H9 (cell line): ENCODE data around the gene MAP3K21. TPM values are rescaled to one million over a fixed set of nuclear protein-coding genes. Genes with fewer than 3 reads are reported as not detected.

Experiments
- DNase-seq: peaks from one replicate; pipeline ENCODE4 v3.0.0-alpha.2; 2017
- H2AFZ ChIP-seq: one replicate; pipeline ENCODE4 v1.6.1; 2013; ENCODE audit warnings: mild to moderate bottlenecking, low read length, control low read depth, moderate library complexity
- H2AK5ac ChIP-seq: 2 replicates; pipeline ENCODE4 v1.6.1; 2013; ENCODE audit warnings: low read length, control low read depth, mixed read lengths; ENCODE audit not compliant: insufficient read length
- H2BK120ac ChIP-seq: one replicate; pipeline ENCODE4 v1.6.1; 2013; ENCODE audit warnings: low read depth, mild to moderate bottlenecking, low read length, control low read depth, inconsistent platforms; ENCODE audit not compliant: poor library complexity, severe bottlenecking
- H2BK12ac ChIP-seq: 2 replicates; pipeline ENCODE4 v1.6.1; 2013; ENCODE audit warnings: low read length, control low read depth, mixed read lengths, low read depth; ENCODE audit not compliant: insufficient read length
- H2BK15ac ChIP-seq: 2 replicates; pipeline ENCODE4 v1.6.1; 2013; ENCODE audit warnings: low read depth, low read length, control low read depth
- H2BK20ac ChIP-seq: one replicate; pipeline ENCODE4 v1.6.1; 2013; ENCODE audit warnings: low read depth, mild to moderate bottlenecking, low read length, control low read depth, inconsistent platforms; ENCODE audit not compliant: poor library complexity, severe bottlenecking
- H2BK5ac ChIP-seq: 2 replicates; pipeline ENCODE4 v1.6.1; 2013; ENCODE audit warnings: low read length, control low read depth, mixed read lengths; ENCODE audit not compliant: insufficient read length
- H3K14ac ChIP-seq: 2 replicates; pipeline ENCODE4 v1.6.1; 2013; ENCODE audit warnings: low read length, control low read depth; ENCODE audit not compliant: insufficient read depth
- H3K18ac ChIP-seq: 2 replicates; pipeline ENCODE4 v1.6.1; 2013; ENCODE audit warnings: low read depth, mild to moderate bottlenecking, mixed read lengths, low read length, control low read depth; ENCODE audit not compliant: insufficient read length
- H3K23ac ChIP-seq: 2 replicates; pipeline ENCODE4 v1.6.1; 2013; ENCODE audit warnings: low read length, control low read depth, mixed read lengths, low read depth; ENCODE audit not compliant: insufficient read length
- H3K23me2 ChIP-seq: 2 replicates; pipeline ENCODE4 v1.6.1; 2013; ENCODE audit warnings: low read depth, mild to moderate bottlenecking, mixed read lengths, low read length, control low read depth; ENCODE audit not compliant: insufficient read length, poor library complexity, severe bottlenecking
- H3K27ac ChIP-seq: 2 replicates; pipeline ENCODE4 v1.5.1; 2013; ENCODE audit warnings: low read length, control low read depth, mixed read lengths, low read depth; ENCODE audit not compliant: insufficient read length
- H3K27me3 ChIP-seq: 2 replicates; pipeline ENCODE4 v1.6.1; 2013; ENCODE audit warnings: low read length, control low read depth, inconsistent platforms; ENCODE audit not compliant: insufficient read depth
- H3K4ac ChIP-seq: 2 replicates; pipeline ENCODE4 v1.6.1; 2013; ENCODE audit warnings: low read depth, mild to moderate bottlenecking, control low read depth, inconsistent platforms, low read length, moderate library complexity
- H3K4me1 ChIP-seq: 2 replicates; pipeline ENCODE4 v1.6.1; 2013; ENCODE audit warnings: low read length, control low read depth, inconsistent platforms; ENCODE audit not compliant: insufficient read depth
- H3K4me2 ChIP-seq: 2 replicates; pipeline ENCODE4 v1.6.1; 2013; ENCODE audit warnings: low read length, control low read depth, mixed read lengths; ENCODE audit not compliant: insufficient read length, insufficient read depth
- H3K56ac ChIP-seq: 2 replicates; pipeline ENCODE4 v1.6.1; 2013; ENCODE audit warnings: low read depth, mild to moderate bottlenecking, mixed read lengths, low read length, control low read depth; ENCODE audit not compliant: insufficient read length
- H3K79me1 ChIP-seq: 2 replicates; pipeline ENCODE4 v1.6.1; 2013; ENCODE audit warnings: low read depth, mild to moderate bottlenecking, moderate library complexity, low read length, control low read depth, inconsistent platforms; ENCODE audit not compliant: insufficient read depth, poor library complexity, severe bottlenecking
- H3K79me2 ChIP-seq: 2 replicates; pipeline ENCODE4 v1.6.1; 2013; ENCODE audit warnings: low read length, control low read depth, inconsistent platforms; ENCODE audit not compliant: insufficient read depth
- H3K9ac ChIP-seq: 2 replicates; pipeline ENCODE4 v1.6.1; 2013; ENCODE audit warnings: low read length, control low read depth, mixed read lengths; ENCODE audit not compliant: insufficient read length; ENCODE audit errors: extremely low read depth
- H3K9me3 ChIP-seq: one replicate; pipeline ENCODE4 v1.6.1; 2013; ENCODE audit warnings: low read depth, low read length, inconsistent platforms; ENCODE audit not compliant: control insufficient read depth
- H3T11ph ChIP-seq: one replicate; pipeline ENCODE4 v1.6.1; 2013; ENCODE audit warnings: mild to moderate bottlenecking, low read length, control low read depth, inconsistent platforms
- H4K20me1 ChIP-seq: one replicate; pipeline ENCODE4 v1.6.1; 2013; ENCODE audit not compliant: control insufficient read depth, insufficient read length, insufficient read depth
- H4K5ac ChIP-seq: 2 replicates; pipeline ENCODE4 v1.6.1; 2013; ENCODE audit warnings: low read depth, mild to moderate bottlenecking, mixed read lengths, low read length, control low read depth; ENCODE audit not compliant: insufficient read length
- H4K8ac ChIP-seq: replicated peaks from 2 replicates; pipeline ENCODE4 v1.6.1; 2013; ENCODE audit warnings: low read length, control low read depth, mixed read lengths, low read depth; ENCODE audit not compliant: insufficient read length
- H4K91ac ChIP-seq: 2 replicates; pipeline ENCODE4 v1.6.1; 2013; ENCODE audit warnings: low read depth, mild to moderate bottlenecking, moderate library complexity, mixed read lengths, low read length, control low read depth; ENCODE audit not compliant: insufficient read length
- H3K27ac Mint-ChIP-seq, 3 experiments: 2 replicates in 2 of 3; 3 replicates in 1 of 3; pipeline ENCODE4 v1.8.0; 2020 to 2021; ENCODE audit warnings: mixed read lengths in 3 of 3, mild to moderate bottlenecking in 1 of 3, moderate library complexity in 1 of 3
- H3K27me3 Mint-ChIP-seq: 2 replicates; pipeline ENCODE4 v1.8.0; 2021; ENCODE audit warnings: low read depth, mild to moderate bottlenecking, moderate library complexity, mixed read lengths
- H3K36me3 Mint-ChIP-seq, 3 experiments: 2 replicates in 2 of 3; 3 replicates in 1 of 3; pipeline ENCODE4 v1.8.0; 2020 to 2021; ENCODE audit warnings: low read depth in 3 of 3, mixed read lengths in 3 of 3; ENCODE audit not compliant: insufficient read depth in 1 of 3
- H3K4me1 Mint-ChIP-seq, 2 experiments: 2 replicates each; pipeline ENCODE4 v1.8.0; 2020; ENCODE audit warnings: mixed read lengths in 2 of 2
- H3K4me3 Mint-ChIP-seq, 2 experiments: 2 replicates in 1 of 2; 3 replicates in 1 of 2; pipeline ENCODE4 v1.8.0; 2020 to 2021; ENCODE audit warnings: mild to moderate bottlenecking in 2 of 2, mixed read lengths in 2 of 2, moderate library complexity in 1 of 2
- H3K9me3 Mint-ChIP-seq, 2 experiments: 2 replicates in 1 of 2; 3 replicates in 1 of 2; pipeline ENCODE4 v1.8.0; 2020; ENCODE audit warnings: mild to moderate bottlenecking in 2 of 2, mixed read lengths in 2 of 2, moderate library complexity in 1 of 2
- CTCF ChIP-seq: fragments of 200-600 bp; sonication (generic); conservative IDR thresholded peaks from 3 replicates; pipeline ENCODE4 v1.8.0; 2021; ENCODE audit warnings: antibody characterized with exemption, mild to moderate bottlenecking
- WGBS: extraction: QIAGEN DNeasy Blood & Tissue Kit; methylation state at CpG from one replicate; pipeline ENCODE4 v1.1.7; 2013; ENCODE audit warnings: missing lambda C conversion rate, low lambda C conversion rate, mixed read lengths; ENCODE audit not compliant: insufficient read length; ENCODE audit errors: extremely low coverage; 5-methylcytosine and 5-hydroxymethylcytosine counted together
- total RNA-seq: library from RNA; stranded (reverse); gene quantifications from 2 replicates; pipeline ENCODE4 v1.2.1, GENCODE V29; 2021

The MAP3K21 gene
- total RNA-seq, 1 experiment from 2014 or later: 11.7 TPM

- H2BK12ac ChIP-seq: no peak overlapping the region
- no peak for TF ChIP-seq CTCF
- H3K27ac ChIP-seq: peak overlapping the region; percentile 95
- Mint-ChIP-seq H3K4me3 (peak overlapping the region; percentile 32 to 67), H3K4me1 (peaks cover 60 to 68% of the 10 kb centered on the region in 2 experiments), H3K27me3 (no peaks in the 10 kb centered on the region), H3K36me3 (peaks cover 21 to 45% (median 39%) of the 10 kb centered on the region in 3 experiments), H3K27ac (peak overlapping the region; percentile 93 to 98 (median 96); a peak in 6 of 7 replicates), H3K9me3 (no peaks in the 10 kb centered on the region)
- no peak overlapping the region for H3K14ac ChIP-seq
- H4K5ac ChIP-seq: no peak overlapping the region
- no peaks in the 10 kb centered on the region for H3K79me1 ChIP-seq
- H3K79me2 ChIP-seq: peaks cover 43% of the 10 kb centered on the region; the same call in 1 of the 2 replicates
- H2BK20ac ChIP-seq: no peak overlapping the region
- H4K91ac ChIP-seq: no peak overlapping the region
- no peak overlapping the region for H4K8ac ChIP-seq
- H2BK15ac ChIP-seq: no peak overlapping the region
- no peak overlapping the region for H3K18ac ChIP-seq
- peak; percentile 90 for DNase-seq
- peaks cover 13% of the 10 kb centered on the region; the same call in 1 of the 2 replicates for H3K4me1 ChIP-seq
- H3K4ac ChIP-seq: no peak overlapping the region
- H3K56ac ChIP-seq: no peak overlapping the region
- H3K9ac ChIP-seq: no peak overlapping the region
- no CpG with 5 or more reads among the region's 4 CpGs for WGBS
- H3K23me2 ChIP-seq: peaks cover under 1% of the 10 kb centered on the region
- H3K27me3 ChIP-seq: no peaks in the 10 kb centered on the region
- H3K9me3 ChIP-seq: no peaks in the 10 kb centered on the region
- H4K20me1 ChIP-seq: no peaks in the 10 kb centered on the region
- no peak overlapping the region for H2BK120ac ChIP-seq
- H2AK5ac ChIP-seq: no peak overlapping the region
- H3T11ph ChIP-seq: no peak overlapping the region
- H2AFZ ChIP-seq: no peak overlapping the region
- no peak overlapping the region for H2BK5ac ChIP-seq
- peak overlapping the region; percentile 18 for H3K4me2 ChIP-seq
- no peak overlapping the region for H3K23ac ChIP-seq
These were observed 37.8 kb upstream of the MAP3K21 start for GRCh38 chr1:233289676-233290075.
